Neuronal stem cell (in vitro differentiated cells): ENCODE data around the gene DDAH1.

Source experiments
- DNase-seq: peaks from one replicate; pipeline ENCODE4 v3.0.0-alpha.2; 2013; ENCODE audit warnings: low spot score
- H2AFZ ChIP-seq: one replicate; pipeline ENCODE4 v1.6.1; 2013; ENCODE audit warnings: mild to moderate bottlenecking, low read length, inconsistent platforms
- H2AK5ac ChIP-seq: 2 replicates; pipeline ENCODE4 v1.6.1; 2013; ENCODE audit warnings: low read depth, mild to moderate bottlenecking, inconsistent platforms, low read length, moderate library complexity, mixed read lengths
- H2BK120ac ChIP-seq: 2 replicates; pipeline ENCODE4 v1.6.1; 2013; ENCODE audit warnings: low read depth, mild to moderate bottlenecking, inconsistent platforms, low read length, moderate library complexity, mixed read lengths
- H2BK12ac ChIP-seq: one replicate; pipeline ENCODE4 v1.6.1; 2013; ENCODE audit warnings: low read length, inconsistent platforms
- H2BK15ac ChIP-seq: 2 replicates; pipeline ENCODE4 v1.6.1; 2013; ENCODE audit warnings: mild to moderate bottlenecking, low read length, inconsistent platforms, mixed read lengths
- H2BK5ac ChIP-seq: one replicate; pipeline ENCODE4 v1.6.1; 2013; ENCODE audit warnings: inconsistent platforms, mild to moderate bottlenecking, low read length, moderate library complexity
- H3K14ac ChIP-seq: one replicate; pipeline ENCODE4 v1.6.1; 2013; ENCODE audit warnings: low read length, inconsistent platforms
- H3K18ac ChIP-seq: 2 replicates; pipeline ENCODE4 v1.6.1; 2013; ENCODE audit warnings: low read length, inconsistent platforms
- H3K23ac ChIP-seq: 2 replicates; pipeline ENCODE4 v1.6.1; 2013; ENCODE audit warnings: low read depth, mild to moderate bottlenecking, mixed read lengths, low read length, inconsistent platforms; ENCODE audit not compliant: poor library complexity
- H3K27ac ChIP-seq: replicated peaks from 3 replicates; pipeline ENCODE4 v1.5.1; 2013; ENCODE audit warnings: low read length, inconsistent platforms
- H3K27me3 ChIP-seq, 3 experiments: 2 replicates each; pipeline ENCODE4 v1.6.1; 2013; ENCODE audit warnings: low read length in 3 of 3, mild to moderate bottlenecking in 2 of 3, inconsistent platforms in 1 of 3, low read depth in 1 of 3, mixed read lengths in 1 of 3, moderate library complexity in 1 of 3; ENCODE audit not compliant: control insufficient read depth in 3 of 3, insufficient read depth in 3 of 3
- H3K36me3 ChIP-seq, 2 donors: replicated peaks in 1 of 2; 2 replicates each; pipeline ENCODE4 v1.6.1; 2013; ENCODE audit warnings: low read length in 2 of 2; ENCODE audit not compliant: control insufficient read depth in 2 of 2, insufficient read depth in 2 of 2
- H3K4ac ChIP-seq: 2 replicates; pipeline ENCODE4 v1.6.1; 2013; ENCODE audit warnings: inconsistent platforms, mild to moderate bottlenecking, low read length, moderate library complexity
- H3K4me1 ChIP-seq, 2 donors: 1 replicate in 1 of 2; 2 replicates in 1 of 2; pipeline ENCODE4 v1.6.1; 2013; ENCODE audit warnings: low read length in 2 of 2, low read depth in 1 of 2; ENCODE audit not compliant: control insufficient read depth in 2 of 2, insufficient read depth in 1 of 2
- H3K4me2 ChIP-seq: one replicate; pipeline ENCODE4 v1.6.1; 2013; ENCODE audit warnings: mild to moderate bottlenecking, low read length, inconsistent platforms; ENCODE audit not compliant: insufficient read depth, poor library complexity, severe bottlenecking
- H3K4me3 ChIP-seq, 2 donors: 2 replicates each; pipeline ENCODE4 v1.5.1; 2013; ENCODE audit warnings: low read length in 2 of 2, mild to moderate bottlenecking in 2 of 2, inconsistent platforms in 1 of 2, moderate library complexity in 1 of 2
- H3K79me1 ChIP-seq: one replicate; pipeline ENCODE4 v1.6.1; 2013; ENCODE audit warnings: low read depth, mild to moderate bottlenecking, inconsistent platforms, low read length, moderate library complexity
- H3K9ac ChIP-seq: one replicate; pipeline ENCODE4 v1.6.1; 2013; ENCODE audit warnings: mild to moderate bottlenecking, low read depth, low read length, inconsistent platforms; ENCODE audit not compliant: poor library complexity
- H3K9me3 ChIP-seq, 2 donors: replicated peaks in 1 of 2; 2 replicates each; pipeline versions ENCODE3 to v1.6.1; 2013; ENCODE audit warnings: low read length in 2 of 2, mild to moderate bottlenecking in 2 of 2, inconsistent platforms in 1 of 2, low read depth in 1 of 2, mixed read lengths in 1 of 2, moderate library complexity in 1 of 2; ENCODE audit not compliant: control insufficient read depth in 2 of 2, insufficient read depth in 1 of 2
- H4K8ac ChIP-seq: one replicate; pipeline ENCODE4 v1.6.1; 2013; ENCODE audit warnings: low read depth, mild to moderate bottlenecking, inconsistent platforms, low read length, moderate library complexity
- H4K91ac ChIP-seq: one replicate; pipeline ENCODE4 v1.6.1; 2013; ENCODE audit warnings: low read length, low read depth, mild to moderate bottlenecking, inconsistent platforms; ENCODE audit not compliant: poor library complexity
- WGBS, 2 donors: extraction: QIAGEN DNeasy Blood & Tissue Kit; methylation state at CpG; one replicate each; pipeline ENCODE4 v1.1.7; 2013; ENCODE audit warnings: missing lambda C conversion rate in 2 of 2, mixed read lengths in 1 of 2; ENCODE audit not compliant: insufficient read length in 2 of 2, insufficient replicate concordance in 1 of 2; ENCODE audit errors: extremely low coverage in 2 of 2; 5-methylcytosine and 5-hydroxymethylcytosine counted together

The DDAH1 gene

GRCh38 chr1:85437139-85437538 is 27.8 kb downstream of the DDAH1 start:
- H3K14ac ChIP-seq, result no peak overlapping the region
- DNase-seq, result no peak
- H3K18ac ChIP-seq, result no peak overlapping the region
- H3K23ac ChIP-seq, result no peak overlapping the region
- no peaks in the 10 kb centered on the region for H3K27me3 ChIP-seq
- no peak overlapping the region for H4K8ac ChIP-seq
- H4K91ac ChIP-seq, result no peak overlapping the region
- no peaks in the 10 kb centered on the region for H3K36me3 ChIP-seq
- no peaks in the 10 kb centered on the region for H3K9me3 ChIP-seq
- no peak overlapping the region for H2BK12ac ChIP-seq
- no peak overlapping the region for H3K9ac ChIP-seq
- H2BK15ac ChIP-seq, result no peak overlapping the region
- no peak overlapping the region for H2BK120ac ChIP-seq
- no peak overlapping the region for H3K27ac ChIP-seq
- peaks cover 2 to 22% of the 10 kb centered on the region in 2 donors for H3K4me1 ChIP-seq
- H3K4ac ChIP-seq, result no peak overlapping the region
- no peaks in the 10 kb centered on the region for H3K79me1 ChIP-seq
- H3K4me3 ChIP-seq, result no peak overlapping the region
- H2AK5ac ChIP-seq, result no peak overlapping the region
- no CpG with 5 or more reads among the region's 3 CpGs for WGBS, 2 donors
- H2BK5ac ChIP-seq, result no peak overlapping the region
- no peak overlapping the region for H3K4me2 ChIP-seq
- no peak overlapping the region for H2AFZ ChIP-seq

GRCh38 chr1:85433096-85433495 is 31.9 kb downstream of the DDAH1 start:
- peaks cover 0 to 7% of the 10 kb centered on the region in 2 donors for H3K9me3 ChIP-seq
- H3K4me3 ChIP-seq, result no peak overlapping the region
- peaks cover 0 to 5% of the 10 kb centered on the region in 2 donors for H3K4me1 ChIP-seq
- H2AFZ ChIP-seq, result no peak overlapping the region
- H3K36me3 ChIP-seq, result no peaks in the 10 kb centered on the region
- no peak overlapping the region for H3K4me2 ChIP-seq
- H2BK15ac ChIP-seq, result no peak overlapping the region
- no peak overlapping the region for H3K18ac ChIP-seq
- no peak overlapping the region for H3K14ac ChIP-seq
- H2BK12ac ChIP-seq, result no peak overlapping the region
- no peaks in the 10 kb centered on the region for H3K79me1 ChIP-seq
- H3K27me3 ChIP-seq, result no peaks in the 10 kb centered on the region
- no peak overlapping the region for H4K8ac ChIP-seq
- H2BK5ac ChIP-seq, result no peak overlapping the region
- H3K9ac ChIP-seq, result no peak overlapping the region
- H4K91ac ChIP-seq, result no peak overlapping the region
- H3K4ac ChIP-seq, result no peak overlapping the region
- no peak overlapping the region for H2BK120ac ChIP-seq
- no peak for DNase-seq
- no peak overlapping the region for H3K23ac ChIP-seq
- no peak overlapping the region for H3K27ac ChIP-seq
- H2AK5ac ChIP-seq, result no peak overlapping the region
- whole genome bisulfite sequencing, 2 donors, result no CpG with 5 or more reads among the region's 5 CpGs

GRCh38 chr1:85428471-85429089 is 36.4 kb downstream of the DDAH1 start:
- H4K8ac ChIP-seq, result no peak overlapping the region
- peaks cover 0 to 7% of the 10 kb centered on the region in 2 donors for H3K9me3 ChIP-seq
- H3K27ac ChIP-seq, result no peak overlapping the region
- no peak overlapping the region for H2BK120ac ChIP-seq
- H3K14ac ChIP-seq, result no peak overlapping the region
- H3K4ac ChIP-seq, result no peak overlapping the region
- DNase-seq, result no peak
- no peak overlapping the region for H3K4me2 ChIP-seq
- no peak overlapping the region for H3K23ac ChIP-seq
- no peak overlapping the region for H2BK15ac ChIP-seq
- no peaks in the 10 kb centered on the region for H3K27me3 ChIP-seq
- no peak overlapping the region for H2BK12ac ChIP-seq
- H3K9ac ChIP-seq, result no peak overlapping the region
- no peaks in the 10 kb centered on the region for H3K4me1 ChIP-seq
- no peak overlapping the region for H3K18ac ChIP-seq
- H4K91ac ChIP-seq, result no peak overlapping the region
- H2AK5ac ChIP-seq, result no peak overlapping the region
- WGBS, 2 donors, result no CpG with 5 or more reads among the region's 2 CpGs
- H2AFZ ChIP-seq, result no peak overlapping the region
- no peak overlapping the region for H2BK5ac ChIP-seq
- no peaks in the 10 kb centered on the region for H3K79me1 ChIP-seq
- H3K36me3 ChIP-seq, result no peaks in the 10 kb centered on the region
- H3K4me3 ChIP-seq, result no peak overlapping the region

- no peak overlapping the region for H3K4me2 ChIP-seq
- no peak overlapping the region for H3K18ac ChIP-seq
- no peaks in the 10 kb centered on the region for H3K36me3 ChIP-seq
- no peak overlapping the region for H2BK5ac ChIP-seq
- H2AK5ac ChIP-seq, result no peak overlapping the region
- no peak overlapping the region for H3K14ac ChIP-seq
- H2BK120ac ChIP-seq, result no peak overlapping the region
- no peak overlapping the region for H3K4me3 ChIP-seq
- no peaks in the 10 kb centered on the region for H3K27me3 ChIP-seq
- no peaks in the 10 kb centered on the region for H3K4me1 ChIP-seq
- H2AFZ ChIP-seq, result no peak overlapping the region
- H3K9ac ChIP-seq, result no peak overlapping the region
- H3K79me1 ChIP-seq, result no peaks in the 10 kb centered on the region
- no peak overlapping the region for H2BK12ac ChIP-seq
- WGBS, 2 donors, result no CpG with 5 or more reads among the region's 3 CpGs
- H3K4ac ChIP-seq, result no peak overlapping the region
- H4K8ac ChIP-seq, result no peak overlapping the region
- no peak for DNase-seq
- H3K23ac ChIP-seq, result no peak overlapping the region
- no peak overlapping the region for H4K91ac ChIP-seq
- no peak overlapping the region for H2BK15ac ChIP-seq
- H3K27ac ChIP-seq, result no peak overlapping the region
- peaks cover 0 to 7% of the 10 kb centered on the region in 2 donors for H3K9me3 ChIP-seq
Measured at GRCh38 chr1:85427849-85428248, 37.1 kb downstream of the DDAH1 start.
